ENCODE results near the gene SH2D6.
"Not testable (repeated sequence)": the region's sequence is repeated elsewhere in the genome, so short reads cannot be mapped to it uniquely, and the experiment has no call there.

SH2D6 gene

DNA sequence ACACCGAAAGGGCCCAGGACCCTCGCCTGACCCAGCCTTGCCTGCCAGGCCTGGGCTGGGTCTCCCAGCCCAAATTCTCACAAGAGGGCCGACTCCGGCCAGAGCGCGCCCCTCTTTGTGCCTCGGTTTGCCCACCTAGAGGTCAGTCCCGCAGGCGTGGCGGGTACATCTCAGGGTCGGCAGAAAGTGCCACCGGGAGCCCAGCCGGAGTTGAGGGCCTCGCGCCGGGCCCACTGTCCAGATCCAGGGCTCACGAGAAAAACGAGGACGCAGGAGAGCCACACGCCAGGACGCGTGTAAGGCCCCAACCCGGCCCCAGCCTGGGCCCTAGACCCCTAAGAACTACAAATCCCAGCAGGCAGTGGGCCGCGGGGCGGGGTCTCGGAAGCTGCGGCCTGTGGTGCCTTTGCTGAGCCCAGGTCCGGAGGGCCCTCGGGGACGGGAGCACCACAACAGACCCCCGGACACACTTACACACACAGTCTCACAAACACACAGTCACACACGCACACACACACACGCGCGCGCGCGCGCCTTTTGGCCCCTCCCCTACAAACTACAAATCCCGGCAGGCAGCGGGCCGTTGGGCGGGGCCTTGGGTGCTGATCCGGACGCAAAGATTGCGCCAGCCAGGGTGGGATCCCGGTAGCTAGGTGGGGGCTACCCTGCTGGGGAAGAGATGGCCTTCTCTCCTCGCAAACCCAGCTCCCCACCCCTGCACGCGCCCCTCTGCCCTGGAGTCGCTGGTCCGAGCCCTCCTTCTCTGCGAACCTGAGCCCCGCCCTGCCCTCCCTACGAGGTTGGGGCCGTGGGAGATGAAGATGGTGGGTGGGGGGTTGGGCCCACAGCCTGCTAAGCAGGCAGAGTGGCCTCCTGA is at the start of gene SH2D6:
TSS of gene SH2D6 (plus strand) at position 583 of the 877 bp plus-strand sequence. CDS start 10,752 bp downstream, outside the sequence.
- peak; percentile 79 to 90 (median 85) for DNase-seq

DNA sequence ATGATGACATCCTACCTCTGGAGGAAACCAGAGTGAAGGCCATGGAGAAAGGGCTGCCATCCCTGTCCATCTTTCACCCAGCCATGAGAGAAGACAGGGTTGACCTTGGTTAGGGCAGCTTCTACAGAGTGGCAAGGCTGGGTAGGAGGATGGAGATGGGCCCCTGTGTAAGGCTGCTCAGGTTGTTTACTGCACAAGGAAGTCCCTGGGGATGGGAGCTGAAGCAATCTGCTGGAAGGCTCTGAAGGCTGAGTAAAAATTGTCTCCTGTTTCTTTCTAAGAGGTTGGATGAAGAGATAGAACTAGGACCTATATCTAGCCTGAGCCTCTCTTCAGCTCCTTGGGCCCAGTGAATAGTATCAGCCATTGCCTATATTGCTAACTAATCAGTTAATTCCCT is 49.6 kb upstream of the SH2D6 start:
- DNase-seq = no peak

DNA sequence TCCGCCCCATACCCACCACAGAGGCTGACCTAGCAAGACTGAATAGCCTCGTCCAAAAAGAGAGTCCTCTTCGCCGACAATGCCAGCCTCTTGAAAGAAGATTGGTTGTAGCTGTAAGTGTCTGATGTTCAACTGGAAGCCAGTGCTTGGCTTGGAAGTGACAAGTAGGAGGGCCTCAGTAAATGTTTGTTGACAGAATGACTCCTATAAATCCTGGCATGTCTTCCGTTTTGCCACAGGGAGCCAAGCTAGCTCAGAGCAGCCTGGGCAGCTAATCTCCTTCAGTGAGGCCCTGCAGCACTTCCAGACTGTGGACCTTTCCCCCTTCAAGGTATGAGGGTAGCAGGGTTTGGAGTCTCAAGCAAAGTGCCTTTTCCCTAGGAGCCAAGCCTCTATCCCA is 49.0 kb upstream of the SH2D6 start:
- DNase-seq = peak in 1 of 3 experiments; percentile 0

DNA sequence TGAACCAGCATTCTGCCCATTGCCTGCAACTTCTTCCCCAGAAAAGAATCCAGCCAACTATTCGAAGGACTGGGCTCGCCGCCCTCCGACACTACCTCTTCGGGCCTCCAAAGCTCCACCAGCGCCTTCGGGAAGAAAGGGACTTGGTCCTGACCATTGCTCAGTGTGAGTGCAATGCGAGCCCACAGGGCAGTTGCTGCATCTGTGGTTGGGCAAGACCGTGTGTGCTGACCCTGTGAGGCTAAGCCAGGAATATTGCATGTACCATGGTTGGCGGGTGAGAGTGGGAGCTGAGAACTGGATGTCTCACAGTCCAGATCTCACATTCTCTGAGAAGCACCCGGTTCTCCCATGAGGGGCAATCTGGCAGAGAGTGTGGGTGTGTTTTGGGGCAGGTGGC is 47.5 kb upstream of the SH2D6 start:
- DNase-seq = no peak

DNA sequence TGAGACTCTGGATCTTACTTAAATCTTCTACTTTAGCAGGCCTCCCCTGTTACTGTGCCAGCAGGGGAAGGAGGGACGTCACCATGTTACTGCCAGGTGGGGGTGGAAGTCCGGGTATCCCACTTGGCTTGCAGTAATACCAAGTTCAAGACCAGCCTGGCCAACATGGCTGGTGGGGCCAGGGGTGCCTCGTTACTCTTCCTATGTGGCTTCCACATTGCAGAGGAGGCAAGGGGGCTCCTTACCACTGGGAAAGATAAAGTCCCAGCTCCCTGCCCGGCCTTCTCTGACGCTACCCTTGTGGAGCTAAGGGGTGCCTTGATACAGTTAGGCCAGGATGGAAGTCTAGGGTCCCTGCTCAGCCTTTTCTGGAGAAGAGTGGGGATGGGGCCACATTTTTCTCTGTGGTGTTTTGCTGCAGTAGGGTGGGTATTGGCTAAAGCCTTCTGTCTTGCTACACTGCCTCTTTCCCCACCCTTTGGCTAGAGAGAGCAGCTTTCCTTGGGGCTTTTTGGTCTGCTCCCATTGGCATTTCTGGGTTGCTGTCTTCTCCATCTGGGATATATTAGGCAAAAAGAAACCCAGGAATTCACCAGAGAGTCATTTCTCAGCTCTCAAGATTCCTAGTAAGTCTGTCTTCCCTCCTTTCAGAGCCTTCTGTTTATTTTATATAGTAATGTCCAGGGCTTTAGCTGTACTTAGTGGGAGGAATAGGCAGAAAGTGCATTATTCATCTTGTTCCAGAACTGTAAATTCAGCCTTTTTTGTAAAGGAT is 42.0 kb upstream of the SH2D6 start:
- no peak for DNase-seq

DNA sequence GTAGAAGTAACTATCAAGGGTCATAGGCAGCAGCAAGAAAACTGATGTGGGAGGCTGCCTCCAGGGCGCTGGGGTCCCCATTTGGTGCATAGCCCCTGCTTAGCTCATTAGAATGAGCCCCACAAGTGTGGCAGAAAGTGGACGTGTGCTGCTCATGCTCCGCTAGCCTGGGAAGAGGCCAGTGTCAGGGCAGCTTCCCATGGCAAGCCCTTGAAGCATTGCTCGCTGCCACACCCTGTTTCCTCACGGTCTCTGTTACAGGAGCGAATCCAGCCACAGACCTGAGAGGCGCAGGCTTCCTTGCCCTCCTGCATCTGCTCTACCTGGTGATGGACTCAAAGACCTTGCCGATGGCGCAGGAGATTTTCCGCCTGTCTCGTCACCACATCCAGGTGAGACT is 41.4 kb upstream of the SH2D6 start:
- no peak for DNase-seq

DNA sequence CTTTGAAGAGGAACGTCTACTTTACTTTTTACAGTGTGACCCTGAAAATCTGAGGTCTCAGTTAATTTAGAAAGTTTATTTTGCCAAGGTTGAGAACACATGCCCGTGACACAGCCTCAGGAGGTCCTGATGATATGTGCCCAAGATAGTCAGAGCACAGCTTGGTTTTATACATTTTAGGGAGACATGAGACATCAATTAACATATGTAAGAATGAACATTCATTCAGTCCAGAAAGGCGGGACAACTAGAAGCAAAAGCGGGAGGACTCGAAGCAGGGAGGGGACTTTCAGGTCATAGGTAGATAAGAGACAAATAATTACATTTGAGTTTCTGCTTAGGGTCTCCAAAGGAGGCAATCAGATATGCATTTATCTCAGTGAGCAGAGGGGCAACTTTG is 40.3 kb upstream of the SH2D6 start:
- no peak for DNase-seq

DNA sequence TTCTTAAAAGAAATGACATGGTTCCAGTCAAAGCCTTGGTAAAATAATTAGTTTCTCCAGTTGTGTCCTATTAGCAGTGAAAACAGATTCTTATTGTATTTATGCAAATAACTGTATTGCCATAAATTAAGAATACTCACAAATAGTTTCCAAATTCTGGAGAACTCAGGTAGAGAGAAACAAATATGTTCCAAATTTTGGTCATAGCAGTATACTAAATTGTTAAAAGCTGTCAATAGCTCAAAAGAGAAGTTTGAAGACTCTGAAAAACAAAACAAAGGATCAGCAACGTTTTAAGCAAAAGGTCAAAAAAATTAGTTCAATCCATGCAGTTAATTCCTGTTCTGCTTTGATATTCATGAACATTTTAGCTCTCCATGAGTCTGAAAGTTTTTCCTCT is 38.5 kb upstream of the SH2D6 start:
- no peak for DNase-seq

DNA sequence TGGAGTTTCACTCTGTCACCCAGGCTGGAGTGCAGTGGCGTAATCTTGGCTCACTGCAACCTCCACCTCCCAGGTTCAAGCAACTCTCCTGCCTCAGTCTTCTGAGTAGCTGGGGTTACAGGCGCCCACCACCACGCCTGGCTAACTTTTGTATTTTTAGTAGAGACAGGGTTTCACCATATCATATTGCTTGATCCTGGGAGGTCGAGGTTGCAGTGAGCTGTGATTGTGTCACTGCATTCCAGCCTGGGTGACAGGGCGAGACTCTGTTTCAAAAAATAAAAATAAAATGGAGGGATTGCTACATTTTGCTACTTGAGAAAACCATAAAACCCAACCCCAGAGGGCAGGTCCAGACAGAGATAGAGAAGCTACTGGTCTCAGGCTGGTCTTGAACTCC is 35.4 kb upstream of the SH2D6 start:
- not testable (repeated sequence) for DNase-seq

DNA sequence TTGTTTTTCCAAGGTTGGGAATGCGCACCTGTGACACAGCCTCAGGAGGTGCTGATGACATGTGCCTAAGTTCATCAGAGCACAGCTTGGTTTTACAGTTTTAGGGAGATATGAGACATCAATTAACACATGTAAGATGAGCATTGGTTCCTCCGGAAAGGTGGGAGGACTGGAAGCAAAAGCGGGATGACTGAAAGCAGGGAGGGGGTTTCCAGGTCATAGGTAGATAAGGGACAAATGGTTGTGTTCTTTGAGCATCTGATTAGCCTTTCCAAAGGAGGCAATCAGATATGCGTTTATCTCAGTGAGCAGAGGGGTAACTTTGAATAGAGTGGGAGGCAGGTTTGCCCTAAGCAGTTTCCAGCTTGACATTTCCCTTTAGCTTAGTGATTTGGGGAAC is 34.7 kb upstream of the SH2D6 start:
- DNase-seq = no peak

DNA sequence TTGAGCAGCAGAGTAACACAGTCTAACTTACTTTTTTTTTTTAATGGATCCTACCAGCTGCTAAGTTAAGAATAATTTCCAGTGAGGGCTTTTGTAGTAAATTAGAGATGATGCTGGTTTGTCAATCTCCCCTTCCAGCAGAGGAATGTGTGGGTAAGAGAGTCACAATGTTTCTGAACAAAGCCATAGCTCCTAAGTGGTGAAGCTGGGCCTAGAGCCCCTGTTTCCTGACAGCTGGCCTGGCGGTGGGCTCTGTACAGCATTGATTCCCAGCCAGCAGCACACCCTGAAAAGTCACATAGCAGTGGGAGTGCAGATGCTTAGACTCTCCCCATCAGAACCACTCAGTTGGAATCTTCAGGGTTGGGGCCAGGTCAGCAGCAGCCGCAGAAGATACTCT is 32.8 kb upstream of the SH2D6 start:
- DNase-seq = no peak

DNA sequence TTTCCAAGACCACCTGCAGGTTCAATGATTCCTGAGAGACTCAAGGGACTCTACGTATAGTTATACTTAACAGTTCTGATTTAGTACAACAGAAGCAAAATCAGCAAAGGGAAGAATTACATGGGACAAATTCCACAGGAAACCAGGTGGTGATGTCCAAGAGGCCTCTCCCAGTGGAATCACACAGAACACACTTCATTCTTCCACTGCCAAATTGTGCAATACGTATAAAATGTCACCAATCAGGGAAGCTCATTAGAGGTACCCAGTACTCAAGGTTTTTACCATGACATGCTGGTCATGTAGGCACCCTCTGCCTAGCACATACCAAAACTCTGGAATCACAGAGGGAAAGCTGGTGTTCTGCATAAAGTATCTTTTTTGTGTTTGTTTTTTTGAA is 30.8 kb upstream of the SH2D6 start:
- DNase-seq = no peak

DNA sequence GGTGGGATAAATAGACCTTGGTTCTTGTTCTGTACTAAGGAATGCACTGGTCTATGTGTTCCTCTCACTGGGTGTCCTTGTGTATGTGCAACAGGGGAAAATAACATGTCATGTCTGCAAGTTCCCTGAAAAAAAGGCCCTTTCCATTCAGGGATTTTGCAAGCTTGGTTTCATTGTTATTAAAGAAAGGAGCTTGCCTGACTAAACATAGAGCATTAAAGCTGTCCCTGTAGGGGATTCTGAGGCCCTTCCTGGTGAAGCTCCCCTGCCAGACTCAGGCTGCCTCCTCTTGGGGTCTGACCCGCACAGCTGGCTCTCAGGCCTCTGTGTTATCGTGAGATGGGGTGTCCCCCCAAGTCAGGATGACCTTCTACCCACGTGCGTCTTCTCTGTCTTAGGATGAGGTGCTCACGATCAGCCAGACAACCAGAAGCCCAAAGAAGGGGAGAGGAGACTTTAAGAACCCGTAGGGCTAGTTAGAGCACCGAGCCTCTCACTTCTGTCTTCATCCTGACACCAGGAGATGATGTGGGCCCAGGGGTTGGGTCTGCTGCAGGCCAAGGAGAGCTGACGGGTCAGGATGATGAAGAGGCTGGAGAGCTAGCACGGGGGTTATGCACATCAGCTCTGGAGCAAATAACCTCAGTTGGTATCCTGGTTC is 29.5 kb upstream of the SH2D6 start:
- DNase-seq = no peak

DNA sequence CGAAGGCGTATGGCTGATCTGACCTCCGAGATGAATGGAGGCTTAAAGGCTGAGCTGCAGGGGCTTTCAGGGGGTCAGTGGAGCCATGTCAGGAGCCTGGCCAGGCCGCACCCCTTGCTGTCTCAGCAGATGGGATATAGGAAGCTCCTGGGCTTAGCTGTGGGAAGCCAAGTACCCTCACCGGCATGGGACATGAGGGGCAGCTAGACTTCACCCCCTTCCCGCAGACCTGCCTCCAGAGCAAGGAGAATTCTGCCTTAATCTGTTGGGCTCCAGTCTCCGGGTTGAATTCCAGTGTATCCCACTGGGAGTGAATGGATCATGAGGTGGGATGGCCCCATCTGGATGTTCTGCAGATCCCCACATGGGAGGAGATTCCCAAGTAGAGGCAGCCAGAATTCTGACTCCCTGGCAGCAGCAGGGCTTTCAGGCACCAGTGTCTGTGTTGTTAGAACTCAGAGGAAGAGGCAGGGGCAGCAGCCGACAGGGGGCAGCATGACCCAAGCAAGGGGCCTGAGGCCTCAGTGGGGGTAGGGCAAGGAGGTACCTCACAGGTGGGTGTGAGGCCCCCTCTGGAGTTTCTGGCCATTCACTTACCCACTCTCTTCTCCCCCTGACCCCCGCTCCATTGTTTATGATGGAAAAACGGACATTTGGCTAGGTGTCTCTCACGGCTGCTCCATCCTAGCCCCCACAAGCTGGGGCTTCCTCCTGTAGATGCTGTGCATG is 27.4 kb upstream of the SH2D6 start:
- no peak for DNase-seq

DNA sequence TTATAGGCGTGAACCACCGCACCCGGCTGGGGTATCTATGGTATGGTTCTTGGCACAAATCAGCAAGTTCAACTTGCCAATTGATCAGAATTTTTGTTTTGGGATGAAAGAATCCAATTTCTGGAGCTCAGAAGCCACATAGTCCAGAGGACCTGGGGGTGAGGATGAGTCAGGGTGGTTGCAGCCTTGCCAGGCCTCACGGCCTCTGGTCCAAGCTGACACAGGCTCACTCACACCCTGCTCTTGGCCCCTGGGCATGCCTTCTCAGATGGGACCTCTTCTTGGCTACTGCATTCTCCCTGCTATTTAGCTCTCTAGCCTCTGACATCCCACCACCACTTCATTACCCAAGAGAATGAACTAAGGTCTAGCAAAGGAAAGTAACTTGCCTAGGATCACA is 24.7 kb upstream of the SH2D6 start:
- DNase-seq = no peak

DNA sequence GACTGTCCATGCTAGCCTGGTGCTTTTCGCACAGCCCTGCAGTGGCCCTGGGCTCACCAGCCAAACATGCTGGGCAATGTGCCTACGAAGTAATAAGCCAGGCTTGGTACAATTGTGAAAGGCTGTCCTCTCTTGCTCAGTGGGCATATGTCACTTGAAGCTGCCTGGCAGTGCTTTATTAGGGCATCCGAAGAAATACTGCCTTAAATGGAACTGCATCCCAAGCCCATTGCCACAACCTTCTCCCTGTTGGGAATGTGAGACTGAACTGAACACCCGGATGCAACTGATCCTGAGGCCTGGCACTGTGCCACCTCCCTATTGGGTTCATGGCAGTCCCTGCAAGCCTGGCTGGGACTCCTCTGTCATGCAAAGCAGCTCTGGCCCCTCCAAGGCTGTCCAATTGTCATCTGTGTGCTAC is 24.2 kb upstream of the SH2D6 start:
- peak in 1 of 3 experiments; percentile 22 for DNase-seq

DNA sequence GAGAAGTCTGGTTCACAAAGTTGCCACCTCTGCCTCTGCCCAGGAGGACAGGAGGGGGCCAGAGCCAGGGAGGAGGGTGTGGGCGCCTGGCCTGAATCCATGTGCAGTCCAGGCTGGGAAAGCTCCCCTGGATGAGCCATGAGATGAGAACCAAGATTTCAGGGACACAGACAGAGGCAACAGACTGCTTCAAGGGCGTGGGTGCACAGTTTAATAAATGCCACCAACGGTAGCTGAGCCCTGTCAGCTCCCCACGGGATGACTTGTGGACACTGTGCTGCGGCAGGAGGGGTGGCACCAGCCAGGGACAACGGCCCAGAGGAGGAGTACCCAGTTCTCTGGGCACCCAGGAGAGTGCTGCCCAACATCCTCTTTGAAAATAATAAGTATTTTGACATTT is 23.5 kb upstream of the SH2D6 start:
- no peak for DNase-seq

DNA sequence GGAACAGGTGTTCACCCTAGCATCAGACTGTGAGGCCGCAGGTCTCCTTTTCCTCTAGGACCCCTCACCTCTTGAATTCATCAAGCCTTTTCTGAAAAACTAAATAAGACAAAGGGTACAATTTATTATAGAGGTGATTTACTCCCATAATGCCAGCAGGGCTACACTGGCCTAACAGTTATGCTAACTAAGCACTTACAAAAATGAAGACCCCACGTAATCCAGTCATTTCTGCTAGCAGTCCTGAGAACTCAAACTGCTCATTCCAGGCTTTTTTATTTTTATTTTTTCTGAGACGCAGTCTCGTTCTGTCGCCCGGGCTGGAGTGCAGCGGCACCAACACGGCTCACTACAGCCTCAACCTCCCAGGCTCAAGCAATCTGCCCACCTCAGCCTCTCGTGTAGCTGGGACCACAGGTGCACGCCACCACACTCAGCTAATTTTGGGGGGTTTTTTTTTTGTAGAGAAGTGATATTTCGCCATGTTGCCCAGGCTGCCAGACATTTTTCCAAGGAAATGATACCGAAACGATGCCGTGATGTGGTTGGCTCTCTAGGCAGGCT is 22.5 kb upstream of the SH2D6 start:
- DNase-seq = no peak

DNA sequence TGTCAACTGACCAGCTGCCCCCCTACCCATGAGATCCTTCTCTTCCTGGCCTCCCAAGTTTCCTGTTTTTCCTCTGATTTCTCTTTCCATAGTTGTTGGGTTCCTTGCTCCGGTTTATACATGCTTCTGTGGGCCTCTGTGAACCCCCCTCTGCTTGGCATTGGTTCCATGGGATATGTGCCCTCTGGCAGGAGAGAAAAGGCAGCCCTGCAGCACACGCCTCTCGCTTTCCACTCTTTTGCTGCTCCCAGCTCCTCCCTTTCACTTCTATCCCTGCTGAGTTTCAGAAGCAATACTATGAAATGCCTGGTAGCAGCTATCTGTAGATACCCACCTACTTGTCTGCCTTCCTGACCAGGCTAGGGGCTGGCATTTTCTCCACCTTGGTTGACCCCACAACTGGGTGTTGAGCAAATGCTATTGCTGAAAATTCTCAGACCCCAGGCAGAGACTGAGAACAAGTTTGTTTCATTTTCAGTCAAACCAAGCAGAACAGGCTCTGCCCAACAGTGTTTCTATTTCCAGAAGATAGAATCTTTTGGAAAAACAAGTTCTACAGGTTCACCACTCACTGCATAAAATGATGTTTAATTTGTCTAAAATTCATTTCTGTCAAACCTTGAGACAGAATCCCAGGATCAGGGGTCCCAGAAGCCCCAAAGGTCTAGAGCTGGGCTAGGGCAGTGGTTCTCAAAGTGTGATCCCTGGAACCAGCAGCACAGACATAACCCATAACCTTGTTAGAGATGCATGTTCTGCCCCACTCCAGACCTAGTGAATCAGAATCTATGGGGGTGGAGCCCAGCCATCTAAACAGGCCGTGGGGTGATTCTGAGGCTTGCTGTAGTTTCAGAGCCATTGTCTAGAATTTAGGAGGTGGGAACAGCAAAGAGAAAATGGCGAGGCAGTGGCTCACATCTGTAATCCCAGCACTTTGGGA is 21.7 kb upstream of the SH2D6 start:
- DNase-seq = no peak

DNA sequence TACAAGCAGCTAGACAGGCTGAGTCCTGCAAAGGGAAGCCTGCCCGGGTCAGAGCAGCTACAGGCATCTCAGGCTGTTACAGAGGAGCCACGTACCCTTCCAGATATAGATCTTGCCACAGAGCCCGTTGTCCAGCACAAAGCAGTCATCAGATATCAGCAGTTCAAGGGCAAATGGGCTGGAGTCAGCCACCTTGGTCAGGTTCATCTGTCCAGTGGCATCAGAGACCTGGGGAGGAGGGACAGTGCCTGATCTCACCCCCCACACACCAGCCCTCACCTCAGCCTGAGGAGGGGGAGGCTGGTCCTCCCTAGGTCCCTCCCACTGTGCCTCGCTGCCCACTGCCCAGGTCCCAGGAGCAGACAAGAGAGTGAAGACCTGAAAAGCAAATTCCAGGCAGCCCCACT is 20.6 kb upstream of the SH2D6 start:
- DNase-seq = no peak

DNA sequence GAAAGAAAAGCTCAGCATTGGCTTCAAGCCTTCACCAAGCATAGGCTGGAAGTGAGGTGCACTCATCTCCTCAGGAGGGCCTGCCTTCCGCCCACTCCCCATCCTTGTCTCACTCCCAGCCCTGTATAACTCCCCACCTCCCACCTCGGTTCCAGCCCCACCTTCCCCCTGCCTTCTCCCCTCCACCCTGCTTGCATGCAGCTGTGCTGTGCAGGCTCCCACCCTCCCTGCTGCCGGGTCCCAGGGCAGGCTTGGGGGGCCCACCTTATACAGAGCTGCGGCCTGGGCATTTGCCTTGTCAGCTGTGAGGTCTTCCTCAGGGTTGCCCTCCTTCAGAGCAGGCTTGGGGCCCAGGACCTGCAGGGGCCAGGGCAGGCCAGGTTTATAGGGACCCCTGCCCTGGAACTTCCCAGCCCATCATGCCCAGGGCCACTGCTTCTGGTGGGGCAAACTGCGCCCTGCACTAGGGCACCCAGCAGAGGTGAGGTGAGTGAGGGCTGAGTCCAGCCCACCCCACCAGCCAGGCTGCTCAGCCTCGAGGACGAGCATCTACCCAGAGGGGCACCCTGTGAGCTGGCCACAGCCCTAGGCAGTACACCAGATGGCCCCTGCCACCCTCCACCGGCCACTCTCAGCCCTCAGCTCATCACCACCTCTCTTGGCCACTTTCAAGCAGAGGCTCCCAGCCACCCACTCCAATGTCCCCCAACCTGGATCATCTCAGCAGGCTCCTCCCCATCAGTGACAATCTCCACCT is 19.9 kb upstream of the SH2D6 start:
- DNase-seq = no peak

Measured in NCI-H1417 (cell line).